Measurements from ENCODE around the gene DENND1A.

The DENND1A gene

GRCh38 chr9:123872710-123873109 lies 57.2 kb downstream of the DENND1A start:
- TF ChIP-seq CTCF (IDR thresholded peaks at IDR 0.05): no peak

- no peak for TF ChIP-seq CTCF (IDR thresholded peaks at IDR 0.05)
These were observed 58.1 kb downstream of the DENND1A start for GRCh38 chr9:123871781-123872180.

GRCh38 chr9:123868002-123868401 lies 61.9 kb downstream of the DENND1A start:
- no peak for TF ChIP-seq CTCF (IDR thresholded peaks at IDR 0.05)

GRCh38 chr9:123867034-123867433 lies 62.9 kb downstream of the DENND1A start:
- no peak for TF ChIP-seq CTCF (IDR thresholded peaks at IDR 0.05)

GRCh38 chr9:123866497-123866896 lies 63.4 kb downstream of the DENND1A start:
- TF ChIP-seq CTCF (IDR thresholded peaks at IDR 0.05): no peak

- TF ChIP-seq CTCF (IDR thresholded peaks at IDR 0.05): no peak
These were observed 64.5 kb downstream of the DENND1A start for GRCh38 chr9:123865226-123866000.

GRCh38 chr9:123864251-123864650 lies 65.7 kb downstream of the DENND1A start:
- no peak for TF ChIP-seq CTCF (IDR thresholded peaks at IDR 0.05)

Measured in LNCAP (cell line).